Measurements from ENCODE around the gene ALK.

Gene ALK

DNA sequence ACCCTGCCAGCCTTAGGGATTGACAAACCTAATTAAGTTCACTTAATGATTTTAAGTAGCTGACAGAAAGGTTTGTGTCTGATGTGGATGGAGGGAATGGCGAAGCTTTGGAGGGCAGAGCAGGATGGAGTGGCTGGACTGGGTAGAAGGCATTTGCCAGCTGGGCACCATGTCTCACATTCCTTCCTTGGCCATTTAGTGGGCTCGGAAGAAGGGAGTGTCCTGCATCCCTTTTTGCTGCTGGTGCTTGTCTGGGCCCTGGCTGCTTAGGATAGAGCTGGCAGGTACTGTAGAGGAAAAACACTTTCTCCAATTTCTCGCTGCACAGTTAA is 639.5 kb downstream of the ALK start:
- TF ChIP-seq POLR2AphosphoS5 (IDR thresholded peaks at IDR 0.05; ENCODE audit: low read depth, low read length) (no peak), FOXP2 (optimal IDR thresholded peaks at IDR 0.05; ENCODE audit: borderline replicate concordance, extremely low read depth, extremely low read length, insufficient read depth) (no peak), TAF1 (IDR thresholded peaks at IDR 0.05; ENCODE audit: borderline replicate concordance, insufficient read depth, low read length) (no peak), SIN3A (IDR thresholded peaks at IDR 0.05; ENCODE audit: borderline replicate concordance, insufficient read depth, low read length) (no peak)
- TF ChIP-seq, protein P1, sequence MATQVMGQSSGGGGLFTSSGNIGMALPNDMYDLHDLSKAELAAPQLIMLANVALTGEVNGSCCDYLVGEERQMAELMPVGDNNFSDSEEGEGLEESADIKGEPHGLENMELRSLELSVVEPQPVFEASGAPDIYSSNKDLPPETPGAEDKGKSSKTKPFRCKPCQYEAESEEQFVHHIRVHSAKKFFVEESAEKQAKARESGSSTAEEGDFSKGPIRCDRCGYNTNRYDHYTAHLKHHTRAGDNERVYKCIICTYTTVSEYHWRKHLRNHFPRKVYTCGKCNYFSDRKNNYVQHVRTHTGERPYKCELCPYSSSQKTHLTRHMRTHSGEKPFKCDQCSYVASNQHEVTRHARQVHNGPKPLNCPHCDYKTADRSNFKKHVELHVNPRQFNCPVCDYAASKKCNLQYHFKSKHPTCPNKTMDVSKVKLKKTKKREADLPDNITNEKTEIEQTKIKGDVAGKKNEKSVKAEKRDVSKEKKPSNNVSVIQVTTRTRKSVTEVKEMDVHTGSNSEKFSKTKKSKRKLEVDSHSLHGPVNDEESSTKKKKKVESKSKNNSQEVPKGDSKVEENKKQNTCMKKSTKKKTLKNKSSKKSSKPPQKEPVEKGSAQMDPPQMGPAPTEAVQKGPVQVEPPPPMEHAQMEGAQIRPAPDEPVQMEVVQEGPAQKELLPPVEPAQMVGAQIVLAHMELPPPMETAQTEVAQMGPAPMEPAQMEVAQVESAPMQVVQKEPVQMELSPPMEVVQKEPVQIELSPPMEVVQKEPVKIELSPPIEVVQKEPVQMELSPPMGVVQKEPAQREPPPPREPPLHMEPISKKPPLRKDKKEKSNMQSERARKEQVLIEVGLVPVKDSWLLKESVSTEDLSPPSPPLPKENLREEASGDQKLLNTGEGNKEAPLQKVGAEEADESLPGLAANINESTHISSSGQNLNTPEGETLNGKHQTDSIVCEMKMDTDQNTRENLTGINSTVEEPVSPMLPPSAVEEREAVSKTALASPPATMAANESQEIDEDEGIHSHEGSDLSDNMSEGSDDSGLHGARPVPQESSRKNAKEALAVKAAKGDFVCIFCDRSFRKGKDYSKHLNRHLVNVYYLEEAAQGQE (IDR thresholded peaks at IDR 0.05; ENCODE audit: insufficient read depth in 1 of 2, low read depth in 2 of 2, low read length in 2 of 2) = no peak

DNA sequence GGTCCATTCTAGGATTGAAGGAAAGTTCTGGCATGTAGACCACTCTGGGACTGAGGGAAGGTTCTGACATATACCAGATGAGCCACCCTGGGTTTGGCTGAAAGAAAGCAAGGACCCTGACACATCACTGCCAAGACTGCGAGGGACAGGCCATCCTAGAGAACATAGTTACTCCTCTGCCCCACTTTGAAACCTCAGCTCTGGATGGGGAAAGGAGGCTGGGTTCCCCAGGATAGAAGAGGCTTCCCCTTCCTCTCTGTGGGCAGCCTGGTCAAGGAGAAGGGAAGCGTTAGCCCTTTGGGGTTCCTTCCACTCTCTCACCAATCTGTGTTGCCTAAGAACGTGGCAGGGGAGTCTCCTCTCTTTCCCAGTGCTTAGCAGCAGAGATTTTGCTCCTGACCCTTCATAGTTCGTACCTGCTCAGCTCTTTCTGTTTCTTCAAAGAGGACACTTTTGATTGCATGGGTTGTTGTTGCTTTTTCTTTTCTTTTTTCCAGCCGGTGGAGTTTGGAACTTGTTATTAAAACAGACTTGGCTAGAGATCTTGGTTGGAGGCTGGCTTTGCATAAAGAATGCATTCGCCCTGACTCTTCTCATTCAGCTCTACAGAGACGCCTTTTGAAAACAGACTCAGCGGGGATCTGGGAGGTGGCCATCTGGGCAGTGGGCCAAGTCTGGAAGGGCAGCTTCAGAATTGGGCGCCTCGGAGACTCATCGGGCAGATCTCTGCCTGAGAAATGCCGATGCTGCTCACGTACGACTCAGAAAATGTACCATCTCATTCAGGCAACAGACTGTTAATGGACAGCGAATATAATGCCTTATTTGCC is 640.1 kb downstream of the ALK start:
- TF ChIP-seq SIN3A (IDR thresholded peaks at IDR 0.05; ENCODE audit: borderline replicate concordance, insufficient read depth, low read length) (no peak), TAF1 (IDR thresholded peaks at IDR 0.05; ENCODE audit: borderline replicate concordance, insufficient read depth, low read length) (no peak), FOXP2 (optimal IDR thresholded peaks at IDR 0.05; ENCODE audit: borderline replicate concordance, extremely low read depth, extremely low read length, insufficient read depth) (no peak), POLR2AphosphoS5 (IDR thresholded peaks at IDR 0.05; ENCODE audit: low read depth, low read length) (no peak)
- TF ChIP-seq, protein P1 (IDR thresholded peaks at IDR 0.05; ENCODE audit: insufficient read depth in 1 of 2, low read depth in 2 of 2, low read length in 2 of 2) = no peak

DNA sequence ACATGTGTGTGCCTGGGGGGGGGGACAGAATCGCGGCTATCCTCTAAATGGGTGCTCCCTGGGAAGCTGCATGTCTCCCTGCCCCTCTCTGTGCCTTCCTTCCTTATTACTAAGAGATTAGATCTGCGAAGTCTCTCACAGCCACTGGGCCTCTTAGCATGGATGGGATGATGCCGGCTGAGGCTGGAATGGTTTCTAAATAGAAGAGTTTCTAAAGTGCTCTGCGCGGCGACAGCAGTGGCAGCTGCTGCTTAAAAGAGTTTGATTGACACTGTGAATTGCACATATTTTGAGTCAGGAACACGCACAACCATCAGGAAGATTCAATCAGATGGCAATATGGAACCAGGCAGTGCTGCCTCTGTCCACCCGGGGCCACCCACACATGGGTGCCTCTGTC is 642.4 kb downstream of the ALK start:
- TF ChIP-seq SIN3A (IDR thresholded peaks at IDR 0.05; ENCODE audit: borderline replicate concordance, insufficient read depth, low read length) (no peak), TAF1 (IDR thresholded peaks at IDR 0.05; ENCODE audit: borderline replicate concordance, insufficient read depth, low read length) (no peak), FOXP2 (optimal IDR thresholded peaks at IDR 0.05; ENCODE audit: borderline replicate concordance, extremely low read depth, extremely low read length, insufficient read depth) (no peak), POLR2AphosphoS5 (IDR thresholded peaks at IDR 0.05; ENCODE audit: low read depth, low read length) (no peak)
- TF ChIP-seq, protein P1 (IDR thresholded peaks at IDR 0.05; ENCODE audit: insufficient read depth in 1 of 2, low read depth in 2 of 2, low read length in 2 of 2) = no peak

DNA sequence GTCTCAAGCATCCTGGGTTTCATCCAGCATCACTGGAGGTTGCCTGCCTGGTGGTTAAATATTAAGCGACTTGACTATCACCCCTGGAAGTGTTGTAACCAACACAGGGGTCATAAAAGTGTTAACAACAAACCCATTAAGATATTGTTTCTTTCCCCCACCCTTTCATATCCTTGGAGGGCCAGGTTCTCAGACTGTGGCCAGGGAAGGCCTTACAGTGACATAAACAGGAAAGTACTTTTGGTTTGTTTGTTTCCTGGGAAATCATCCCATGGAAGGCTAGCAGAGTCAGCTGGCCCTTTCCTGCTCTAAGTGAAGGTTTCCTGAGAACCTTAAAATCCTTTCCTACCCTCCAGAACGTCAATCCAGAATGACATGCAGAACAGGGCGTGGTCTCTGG is 645.2 kb downstream of the ALK start:
- TF ChIP-seq FOXP2 (optimal IDR thresholded peaks at IDR 0.05; ENCODE audit: borderline replicate concordance, extremely low read depth, extremely low read length, insufficient read depth) = no peak

DNA sequence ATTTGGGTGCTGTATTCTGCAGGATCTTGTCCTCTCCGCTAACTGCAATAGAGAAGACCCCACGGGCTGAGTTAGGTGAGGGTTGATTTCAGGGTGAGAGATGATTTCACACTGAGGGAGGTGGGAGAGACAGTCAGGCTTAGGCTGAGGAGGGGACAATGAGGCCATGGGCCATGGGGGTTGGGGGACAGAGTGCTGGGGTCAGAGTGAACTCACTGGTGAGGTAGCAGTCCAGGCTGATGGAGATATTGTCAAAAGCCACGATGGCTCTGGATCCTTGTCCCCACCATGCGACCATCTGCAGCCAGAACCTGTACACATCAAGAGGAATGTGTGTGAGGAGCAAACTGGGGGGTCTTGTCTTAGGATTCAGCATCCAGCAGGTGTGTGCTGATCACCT is 646.2 kb downstream of the ALK start:
- TF ChIP-seq FOXP2 (optimal IDR thresholded peaks at IDR 0.05; ENCODE audit: borderline replicate concordance, extremely low read depth, extremely low read length, insufficient read depth) (no peak), TAF1 (IDR thresholded peaks at IDR 0.05; ENCODE audit: borderline replicate concordance, insufficient read depth, low read length) (no peak), POLR2AphosphoS5 (IDR thresholded peaks at IDR 0.05; ENCODE audit: low read depth, low read length) (no peak), SIN3A (IDR thresholded peaks at IDR 0.05; ENCODE audit: borderline replicate concordance, insufficient read depth, low read length) (no peak)
- TF ChIP-seq, protein P1 (IDR thresholded peaks at IDR 0.05; ENCODE audit: insufficient read depth in 1 of 2, low read depth in 2 of 2, low read length in 2 of 2) = no peak
